Measurements from ENCODE around the gene METAP1D.

The METAP1D gene

GRCh38 chr2:172120118-172120517 lies 120.4 kb downstream of the METAP1D start:
- no peak for DNase-seq (ENCODE audit: extremely low read depth, insufficient read length)
- Histone ChIP-seq H3K36me3 (ENCODE audit: control insufficient read depth, insufficient read depth, low read length) (no peaks in the 10 kb centered on the region), H3K4me3 (replicated peaks; ENCODE audit: low read depth, low read length) (no peak overlapping the region), H3K27me3 (replicated peaks; ENCODE audit: control insufficient read depth, insufficient read depth, low read length) (no peaks in the 10 kb centered on the region)
- TF ChIP-seq, protein P1, sequence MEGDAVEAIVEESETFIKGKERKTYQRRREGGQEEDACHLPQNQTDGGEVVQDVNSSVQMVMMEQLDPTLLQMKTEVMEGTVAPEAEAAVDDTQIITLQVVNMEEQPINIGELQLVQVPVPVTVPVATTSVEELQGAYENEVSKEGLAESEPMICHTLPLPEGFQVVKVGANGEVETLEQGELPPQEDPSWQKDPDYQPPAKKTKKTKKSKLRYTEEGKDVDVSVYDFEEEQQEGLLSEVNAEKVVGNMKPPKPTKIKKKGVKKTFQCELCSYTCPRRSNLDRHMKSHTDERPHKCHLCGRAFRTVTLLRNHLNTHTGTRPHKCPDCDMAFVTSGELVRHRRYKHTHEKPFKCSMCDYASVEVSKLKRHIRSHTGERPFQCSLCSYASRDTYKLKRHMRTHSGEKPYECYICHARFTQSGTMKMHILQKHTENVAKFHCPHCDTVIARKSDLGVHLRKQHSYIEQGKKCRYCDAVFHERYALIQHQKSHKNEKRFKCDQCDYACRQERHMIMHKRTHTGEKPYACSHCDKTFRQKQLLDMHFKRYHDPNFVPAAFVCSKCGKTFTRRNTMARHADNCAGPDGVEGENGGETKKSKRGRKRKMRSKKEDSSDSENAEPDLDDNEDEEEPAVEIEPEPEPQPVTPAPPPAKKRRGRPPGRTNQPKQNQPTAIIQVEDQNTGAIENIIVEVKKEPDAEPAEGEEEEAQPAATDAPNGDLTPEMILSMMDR (IDR thresholded peaks at IDR 0.05; ENCODE audit: insufficient read depth, low read length, poor library complexity, severe bottlenecking), result no peak

DNA sequence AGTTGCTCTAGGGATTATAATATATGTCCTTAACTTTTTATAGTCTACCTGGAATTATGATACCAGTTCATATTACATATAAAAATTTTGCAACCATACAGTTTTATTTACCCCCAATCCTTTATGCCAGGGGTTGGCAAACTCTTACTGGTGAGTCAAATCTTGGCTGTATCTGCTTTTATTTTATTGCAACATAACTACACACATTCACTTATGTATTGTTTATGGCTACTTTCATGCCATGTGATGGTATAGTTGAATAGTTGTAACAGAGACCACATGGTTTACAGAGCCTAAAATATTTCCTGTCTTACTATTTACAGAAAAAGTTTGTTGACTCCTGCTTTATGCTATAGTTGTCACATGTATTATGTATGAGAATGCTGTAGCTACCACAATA lies 128.7 kb downstream of the METAP1D start:
- H3K27me3 ChIP-seq (replicated peaks; ENCODE audit: control insufficient read depth, insufficient read depth, low read length), result no peaks in the 10 kb centered on the region
- H3K4me3 ChIP-seq (replicated peaks; ENCODE audit: low read depth, low read length), result no peak overlapping the region
- TF ChIP-seq, protein P1 (IDR thresholded peaks at IDR 0.05; ENCODE audit: insufficient read depth, low read length, poor library complexity, severe bottlenecking), result no peak
- H3K36me3 ChIP-seq (ENCODE audit: control insufficient read depth, insufficient read depth, low read length), result no peaks in the 10 kb centered on the region
- DNase-seq (ENCODE audit: extremely low read depth, insufficient read length), result no peak

DNA sequence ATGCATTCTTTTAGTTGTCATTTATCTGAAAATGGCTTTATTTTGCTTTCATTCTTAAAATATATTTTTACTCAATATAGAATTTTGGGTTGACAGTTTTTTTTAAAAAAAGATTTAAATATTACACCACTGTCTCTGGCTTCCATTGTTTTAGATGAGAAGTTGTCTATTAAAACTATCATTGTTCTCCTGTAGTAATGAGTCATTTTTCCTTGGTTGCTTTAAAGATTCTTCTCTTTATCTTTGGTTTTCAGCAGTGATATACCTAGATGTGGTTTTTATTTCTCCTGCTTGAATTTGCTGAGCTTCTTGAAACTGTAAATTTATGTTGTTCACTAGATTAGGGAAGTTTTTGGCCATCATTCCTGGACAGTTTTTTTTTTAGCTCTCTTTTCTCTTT lies 129.7 kb downstream of the METAP1D start:
- H3K4me3 ChIP-seq (replicated peaks; ENCODE audit: low read depth, low read length), result no peak overlapping the region
- TF ChIP-seq, protein P1 (IDR thresholded peaks at IDR 0.05; ENCODE audit: insufficient read depth, low read length, poor library complexity, severe bottlenecking), result no peak
- no peak for DNase-seq (ENCODE audit: extremely low read depth, insufficient read length)
- no peaks in the 10 kb centered on the region for H3K36me3 ChIP-seq (ENCODE audit: control insufficient read depth, insufficient read depth, low read length)
- no peaks in the 10 kb centered on the region for H3K27me3 ChIP-seq (replicated peaks; ENCODE audit: control insufficient read depth, insufficient read depth, low read length)
